NCI-H69 (cell line): ENCODE data around the gene MYL9.

Source experiments
- DNase-seq: peaks from one replicate; lab custom pipeline; 2025; lab: John Stamatoyannopoulos, UW

The MYL9 gene

GRCh38 chr20:36584018-36584481 is 42.7 kb downstream of the MYL9 start:
- no peak for DNase-seq

DNA sequence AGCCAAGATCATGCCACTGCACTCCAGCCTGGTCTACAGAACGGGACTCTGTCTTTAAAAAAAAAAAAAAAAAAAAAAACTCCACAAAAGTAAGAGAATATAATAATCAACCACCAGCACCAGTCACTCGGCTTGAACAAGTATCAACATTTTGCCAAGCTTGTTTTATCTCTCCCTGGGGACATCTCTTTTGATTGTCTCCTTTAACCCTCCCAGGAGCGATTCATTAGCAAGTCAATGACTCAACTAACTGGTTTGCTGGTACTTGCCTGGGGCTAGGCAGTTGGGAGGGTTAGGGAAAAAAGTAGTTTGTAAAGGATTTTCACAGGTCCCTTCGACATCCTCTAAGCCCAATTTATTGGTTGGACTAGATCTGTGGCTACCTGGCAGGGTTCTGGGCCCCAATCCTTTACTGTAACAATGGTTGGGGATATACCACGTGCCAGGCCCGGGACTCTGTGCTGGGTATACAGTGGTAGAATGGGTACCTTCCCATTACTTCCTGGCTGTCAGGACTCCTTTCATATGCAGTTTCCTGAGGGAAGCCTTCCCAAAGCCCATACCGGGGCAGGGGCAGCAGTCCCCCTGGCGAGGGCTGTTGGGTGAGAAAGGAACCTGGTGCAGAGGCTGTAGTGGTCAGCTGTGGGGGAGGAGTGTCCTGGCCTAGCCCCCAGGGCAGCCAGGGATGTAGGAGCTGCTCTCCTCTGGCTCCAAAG is 44.2 kb downstream of the MYL9 start:
- DNase-seq: peak; percentile 76

DNA sequence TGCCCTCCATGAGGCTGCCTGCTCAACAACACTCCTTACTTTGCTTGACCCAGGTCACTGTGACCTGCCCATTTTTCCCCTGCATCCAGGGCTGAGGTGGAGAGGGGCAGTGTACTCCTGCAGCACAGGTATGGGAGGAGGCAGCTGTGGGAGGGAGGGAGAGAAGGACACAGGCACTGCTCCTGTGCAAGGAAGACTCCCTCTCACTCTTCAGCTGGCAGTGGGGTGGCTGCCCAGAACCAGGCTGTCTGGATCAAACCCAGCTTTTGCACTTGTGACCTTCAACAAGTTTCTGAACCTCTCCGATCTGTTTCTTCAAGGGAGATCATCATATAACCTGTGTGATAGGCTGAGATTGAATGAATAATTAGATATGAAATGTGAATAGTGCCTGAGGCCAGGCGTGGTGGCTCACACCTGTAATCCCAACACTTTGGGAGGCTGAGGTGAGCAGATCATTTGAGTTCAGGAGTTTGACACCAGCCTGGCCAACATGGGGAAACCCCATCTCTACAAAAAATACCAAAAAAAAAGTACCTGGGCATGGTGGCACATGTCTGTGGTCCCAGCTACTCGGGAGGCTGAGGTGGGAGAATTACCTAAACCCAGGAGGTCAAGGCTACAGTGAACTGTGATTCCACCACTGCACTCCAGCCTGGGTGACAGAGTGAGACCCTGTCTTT is 46.2 kb downstream of the MYL9 start:
- no peak for DNase-seq

GRCh38 chr20:36591281-36591680 is 50.0 kb downstream of the MYL9 start:
- DNase-seq: no peak

DNA sequence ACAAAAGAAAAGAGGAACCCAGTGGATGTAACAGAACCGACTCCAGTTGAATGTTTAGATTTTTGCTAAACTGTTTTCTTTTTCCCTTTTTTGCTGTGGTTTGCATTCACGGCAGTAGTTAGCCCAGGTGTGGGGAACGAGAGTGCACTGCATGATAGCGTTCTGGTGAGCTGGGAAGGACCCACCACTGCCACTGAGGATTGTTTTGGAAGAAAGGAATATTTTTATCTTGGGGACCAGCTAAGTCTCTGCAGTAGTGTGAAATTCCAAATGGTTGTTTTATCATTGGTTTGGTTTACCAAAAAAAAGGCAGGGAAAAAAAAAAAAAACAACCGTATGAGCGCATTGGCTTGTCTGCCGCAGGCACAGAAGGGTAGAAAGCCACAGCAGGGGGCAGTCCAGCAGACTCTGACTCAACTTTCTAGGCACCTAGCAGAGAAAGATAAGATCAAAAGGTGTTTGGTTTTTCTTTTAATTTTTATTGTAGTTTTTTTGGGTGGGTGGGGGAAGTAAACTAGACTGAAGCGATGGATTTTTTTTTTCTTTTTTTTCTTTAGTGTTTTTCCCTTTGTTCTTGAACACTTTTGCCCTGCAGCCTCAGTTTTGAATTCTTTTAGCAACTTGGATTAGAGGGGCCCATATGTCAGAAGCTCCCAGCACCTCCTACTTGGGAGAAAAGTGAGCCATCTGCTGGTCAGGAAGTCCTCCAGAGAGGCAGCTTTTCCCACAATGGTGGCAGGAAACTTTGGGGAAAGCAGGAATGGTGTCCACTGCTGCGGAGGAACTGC is 50.7 kb downstream of the MYL9 start:
- peak; percentile 32 for DNase-seq

DNA sequence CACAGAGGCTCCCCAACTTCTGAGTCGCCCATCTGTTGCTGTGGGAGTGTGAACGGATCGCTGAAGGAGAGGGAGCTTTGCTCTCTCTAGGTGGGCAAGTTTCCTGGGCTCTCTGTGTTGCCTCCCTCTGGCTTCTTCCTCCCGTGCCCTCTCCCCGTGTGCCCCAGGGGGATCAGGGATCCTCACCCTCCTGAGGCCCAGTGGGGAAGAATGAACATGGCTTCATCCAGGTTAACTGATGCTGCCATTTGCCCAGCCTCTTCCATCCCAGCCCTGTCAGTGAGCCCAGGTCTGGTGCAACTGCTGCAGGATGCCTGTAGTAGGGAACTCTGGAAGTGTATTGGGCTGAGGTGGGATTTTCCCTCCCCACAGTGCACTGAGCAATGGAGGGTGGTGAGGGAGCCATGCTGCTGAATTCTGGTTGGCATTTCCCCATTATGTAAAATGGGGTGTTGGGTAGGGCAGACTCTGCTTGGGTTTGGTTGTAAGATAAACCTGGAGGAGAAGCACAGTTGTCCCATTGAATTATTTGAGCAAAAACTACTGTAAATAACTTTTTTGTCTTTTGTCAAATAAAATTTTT is 52.1 kb downstream of the MYL9 start:
- DNase-seq: no peak

- DNase-seq: no peak
These were observed 58.6 kb downstream of the MYL9 start for GRCh38 chr20:36599912-36600345.
